K562 (cell line): Measurements from ENCODE around the gene TMEM270. TPM values are rescaled to one million over a fixed set of nuclear protein-coding genes. Genes with fewer than 3 reads are reported as not detected.
"Not testable (repeated sequence)": the region's sequence is repeated elsewhere in the genome, so short reads cannot be mapped to it uniquely, and the experiment has no call there.

Experiments used
- PKNOX1 ChIP-seq: fragments of 450-650 bp; IDR thresholded peaks from 2 replicates; pipeline ENCODE4 v1.6.1; 2016
- TOE1 ChIP-seq, 2 experiments: fragments of 450-650 bp in 1 of 2; sonication (generic) in 1 of 2; formaldehyde crosslinking in 1 of 2; IDR thresholded peaks; 2 replicates each; pipeline versions ENCODE4 v1.7.1 to v1.8.0; 2016 to 2022; ENCODE audit warnings: borderline replicate concordance in 2 of 2, mild to moderate bottlenecking in 2 of 2, antibody characterized with exemption in 1 of 2, inconsistent platforms in 1 of 2, low read depth in 1 of 2, missing genetic modification reagents in 1 of 2, moderate library complexity in 1 of 2
- ZBTB11 ChIP-seq, 3 experiments: fragments of 200-800 bp in 1 of 3; fragments of 250-450 bp in 1 of 3; fragments of 450-650 bp in 1 of 3; sonication (Bioruptor Pico) in 1 of 3; sonication (Bioruptor generic) in 1 of 3; formaldehyde crosslinking in 1 of 3; IDR thresholded peaks; 2 replicates each; pipeline versions ENCODE4 v1.6.1 to v1.8.0; 2016 to 2022; ENCODE audit warnings: mild to moderate bottlenecking in 2 of 3, missing genetic modification characterization in 2 of 3, missing compliant biosample characterization in 1 of 3, moderate library complexity in 1 of 3
- polyA plus RNA-seq, 8 experiments: library from polyadenylated mRNA; depleted of rRNA in 4 of 8; stranded (reverse) in 5 of 8; unstranded in 3 of 8; fragments of >200 nt; fragmentation: Nextera tagmentation in 2 of 8; fragmentation: Illumina TruSeq in 1 of 8; extraction: Ambion mirVana in 2 of 8; extraction: Trizol in 1 of 8; gene quantifications; 2 replicates each; pipeline versions ENCODE4 v1.2.1 to v1.2.3, GENCODE V29; 2011 to 2014; ENCODE audit warnings: inconsistent platforms in 1 of 8, missing spikeins in 1 of 8
- total RNA-seq, 7 experiments: library from RNA; depleted of rRNA in 6 of 7; stranded (reverse); fragments of >200 nt in 6 of 7; fragmentation: Illumina TruSeq in 2 of 7; extraction: Trizol in 2 of 7; gene quantifications; 2 replicates each; pipeline versions ENCODE4 v1.2.1 to v1.2.3, GENCODE V29; 2011 to 2021; ENCODE audit warnings: low replicate concordance in 1 of 7

Gene TMEM270
- total and polyA plus RNA-seq, 9 of the 15 experiments (the other 6 are each of a cell fraction or from before 2014, with no cell fraction given) = not detected

- peak in 1 of 3 experiments; percentile 85; a peak in 2 of 6 replicates for TF ChIP-seq ZBTB11 (CRISPR knock-in tag; IDR thresholded peaks at IDR 0.05)
- peak; percentile 85 for TF ChIP-seq TOE1 (IDR thresholded peaks at IDR 0.05; ENCODE audit: borderline replicate concordance)
- TF ChIP-seq TOE1 (CRISPR knock-in tag; IDR thresholded peaks at IDR 0.05; ENCODE audit: borderline replicate concordance, low read depth) = not testable (repeated sequence)
- peak; percentile 91 for TF ChIP-seq PKNOX1
Observed at GRCh38 chr7:73845701-73846195, 15.2 kb upstream of the TMEM270 start (continued).
